BLaER1 (cell line): ENCODE results near the gene KIF26B.

ENCODE experiments used
- H3K27ac ChIP-seq: shearing (Covaris generic); formaldehyde crosslinking; 2 replicates; pipeline ENCODE4 v1.8.1; 2022
- H3K27me3 ChIP-seq: shearing (Covaris generic); formaldehyde crosslinking; 2 replicates; pipeline ENCODE4 v1.8.1; 2022
- H3K36me3 ChIP-seq: shearing (Covaris generic); formaldehyde crosslinking; 2 replicates; pipeline ENCODE4 v1.8.1; 2022
- H3K4me1 ChIP-seq: shearing (Covaris generic); formaldehyde crosslinking; 2 replicates; pipeline ENCODE4 v1.8.1; 2022
- H3K4me2 ChIP-seq: shearing (Covaris generic); formaldehyde crosslinking; 2 replicates; pipeline ENCODE4 v1.8.1; 2022
- H3K4me3 ChIP-seq: shearing (Covaris generic); formaldehyde crosslinking; 2 replicates; pipeline ENCODE4 v1.8.1; 2022
- H3K9ac ChIP-seq: shearing (Covaris generic); formaldehyde crosslinking; 2 replicates; pipeline ENCODE4 v1.8.1; 2022
- H3K9me3 ChIP-seq: shearing (Covaris generic); formaldehyde crosslinking; 2 replicates; pipeline ENCODE4 v1.8.1; 2022
- H4K20me1 ChIP-seq: shearing (Covaris generic); formaldehyde crosslinking; 2 replicates; pipeline ENCODE4 v1.8.1; 2022
- Cebpa-rat ChIP-seq: shearing (Covaris generic); IDR thresholded peaks from 2 replicates; pipeline ENCODE4 v1.8.1; 2022

The KIF26B gene

GRCh38 chr1:245587435-245588115 lies 432.8 kb downstream of the KIF26B start:
- H4K20me1 ChIP-seq: no peaks in the 10 kb centered on the region
- no peaks in the 10 kb centered on the region for H3K4me1 ChIP-seq
- no peak overlapping the region for H3K4me3 ChIP-seq
- H3K36me3 ChIP-seq: no peaks in the 10 kb centered on the region
- H3K9me3 ChIP-seq: no peaks in the 10 kb centered on the region
- H3K9ac ChIP-seq: no peak overlapping the region
- H3K27ac ChIP-seq: no peak overlapping the region
- no peaks in the 10 kb centered on the region; the same call in 1 of the 2 replicates for H3K27me3 ChIP-seq
- no peak overlapping the region for H3K4me2 ChIP-seq
- TF ChIP-seq Cebpa-rat: no peak

GRCh38 chr1:245588116-245588639 lies 433.4 kb downstream of the KIF26B start:
- Histone ChIP-seq H3K4me1 (no peaks in the 10 kb centered on the region), H3K36me3 (no peaks in the 10 kb centered on the region), H3K4me2 (no peak overlapping the region), H3K27ac (no peak overlapping the region), H3K4me3 (no peak overlapping the region), H3K9ac (no peak overlapping the region), H3K9me3 (no peaks in the 10 kb centered on the region), H4K20me1 (no peaks in the 10 kb centered on the region), H3K27me3 (no peaks in the 10 kb centered on the region; the same call in 1 of the 2 replicates)
- TF ChIP-seq Cebpa-rat: no peak

- no peak overlapping the region for H3K4me2 ChIP-seq
- H3K27me3 ChIP-seq: no peaks in the 10 kb centered on the region; the same call in 1 of the 2 replicates
- H4K20me1 ChIP-seq: no peaks in the 10 kb centered on the region
- H3K4me1 ChIP-seq: no peaks in the 10 kb centered on the region
- H3K4me3 ChIP-seq: no peak overlapping the region
- no peaks in the 10 kb centered on the region for H3K36me3 ChIP-seq
- H3K9ac ChIP-seq: no peak overlapping the region
- H3K27ac ChIP-seq: no peak overlapping the region
- no peak for TF ChIP-seq Cebpa-rat
- no peaks in the 10 kb centered on the region for H3K9me3 ChIP-seq
Measured at GRCh38 chr1:245589316-245589715, 434.5 kb downstream of the KIF26B start.

- Histone ChIP-seq H3K9ac (no peak overlapping the region), H3K27me3 (no peaks in the 10 kb centered on the region; the same call in 1 of the 2 replicates), H3K4me1 (no peaks in the 10 kb centered on the region), H4K20me1 (no peaks in the 10 kb centered on the region), H3K27ac (no peak overlapping the region), H3K9me3 (no peaks in the 10 kb centered on the region), H3K4me3 (no peak overlapping the region), H3K36me3 (no peaks in the 10 kb centered on the region), H3K4me2 (no peak overlapping the region)
- TF ChIP-seq Cebpa-rat: no peak
Measured at GRCh38 chr1:245589906-245590305, 435.1 kb downstream of the KIF26B start.

GRCh38 chr1:245590726-245591125 lies 435.9 kb downstream of the KIF26B start:
- Histone ChIP-seq H3K27me3 (no peaks in the 10 kb centered on the region; the same call in 1 of the 2 replicates), H3K27ac (no peak overlapping the region), H3K9me3 (no peaks in the 10 kb centered on the region), H3K4me1 (no peaks in the 10 kb centered on the region), H3K4me3 (no peak overlapping the region), H3K9ac (no peak overlapping the region), H4K20me1 (no peaks in the 10 kb centered on the region), H3K36me3 (no peaks in the 10 kb centered on the region), H3K4me2 (no peak overlapping the region)
- TF ChIP-seq Cebpa-rat: no peak

- no peak for TF ChIP-seq Cebpa-rat
- H3K4me1 ChIP-seq: no peaks in the 10 kb centered on the region
Measured at GRCh38 chr1:245591346-245592188, 436.8 kb downstream of the KIF26B start.

GRCh38 chr1:245592189-245592460 lies 437.3 kb downstream of the KIF26B start:
- Histone ChIP-seq H3K4me2 (no peak overlapping the region), H3K4me1 (no peaks in the 10 kb centered on the region), H3K27ac (no peak overlapping the region), H3K9me3 (no peaks in the 10 kb centered on the region), H3K9ac (no peak overlapping the region), H4K20me1 (no peaks in the 10 kb centered on the region), H3K4me3 (no peak overlapping the region), H3K36me3 (no peaks in the 10 kb centered on the region), H3K27me3 (no peaks in the 10 kb centered on the region; the same call in 1 of the 2 replicates)
- TF ChIP-seq Cebpa-rat: no peak

More at GRCh38 chr1:245591346-245592188, 436.8 kb downstream of the KIF26B start:
- Histone ChIP-seq H3K9me3 (no peaks in the 10 kb centered on the region), H4K20me1 (no peaks in the 10 kb centered on the region), H3K36me3 (no peaks in the 10 kb centered on the region), H3K4me2 (no peak overlapping the region), H3K27me3 (no peaks in the 10 kb centered on the region; the same call in 1 of the 2 replicates), H3K9ac (no peak overlapping the region), H3K27ac (no peak overlapping the region), H3K4me3 (no peak overlapping the region)

GRCh38 chr1:245598524-245599305 lies 443.9 kb downstream of the KIF26B start:
- H3K27ac ChIP-seq: no peak overlapping the region
- no peak overlapping the region for H3K4me2 ChIP-seq
- peaks cover 3% of the 10 kb centered on the region; the same call in 1 of the 2 replicates for H3K9me3 ChIP-seq
- no peaks in the 10 kb centered on the region for H4K20me1 ChIP-seq
- H3K4me3 ChIP-seq: no peak overlapping the region
- no peak for TF ChIP-seq Cebpa-rat
- H3K4me1 ChIP-seq: no peaks in the 10 kb centered on the region
- H3K36me3 ChIP-seq: no peaks in the 10 kb centered on the region
- no peak overlapping the region for H3K9ac ChIP-seq
- no peaks in the 10 kb centered on the region for H3K27me3 ChIP-seq

GRCh38 chr1:245599371-245600174 lies 444.8 kb downstream of the KIF26B start:
- H3K9me3 ChIP-seq: peaks cover 3% of the 10 kb centered on the region; the same call in 1 of the 2 replicates
- TF ChIP-seq Cebpa-rat: 0 out of 2 replicates have a peak, but pooled peaks have one; percentile 35
- H3K4me3 ChIP-seq: no peak overlapping the region
- H3K27ac ChIP-seq: no peak overlapping the region
- no peaks in the 10 kb centered on the region for H3K27me3 ChIP-seq
- H3K4me2 ChIP-seq: no peak overlapping the region
- no peak overlapping the region for H3K9ac ChIP-seq
- no peaks in the 10 kb centered on the region for H3K4me1 ChIP-seq
- H4K20me1 ChIP-seq: no peaks in the 10 kb centered on the region
- no peaks in the 10 kb centered on the region for H3K36me3 ChIP-seq
